Left lung (tissue), 10 donors: ENCODE results near the gene CEND1. TPM values are rescaled to one million over a fixed set of nuclear protein-coding genes. Genes with fewer than 3 reads are reported as not detected.

ENCODE experiments used
- ATAC-seq: fragments of 200-7000 bp; cut with Tn5 transposase; one replicate; pipeline ENCODE4 v1.9.1; 2020; ENCODE audit warnings: moderate library complexity
- DNase-seq, 4 donors: peaks; one replicate each; pipeline ENCODE4 v3.0.0-alpha.2; 2013 to 2020
- H3K27ac ChIP-seq, 2 donors: fragments of 200-600 bp; sonication (generic) in 1 of 2; one replicate each; pipeline versions ENCODE4 v1.5.0 to v1.8.0; 2020 to 2021
- H3K27me3 ChIP-seq, 2 donors: fragments of 200-600 bp; sonication (generic) in 1 of 2; one replicate each; pipeline versions ENCODE4 v1.5.0 to v1.8.0; 2020 to 2021
- H3K36me3 ChIP-seq, 2 donors: fragments of 200-600 bp; sonication (generic) in 1 of 2; one replicate each; pipeline versions ENCODE4 v1.5.0 to v1.8.0; 2020 to 2021
- H3K4me1 ChIP-seq, 2 donors: fragments of 200-600 bp; one replicate each; pipeline ENCODE4 v1.8.0; 2021
- H3K4me3 ChIP-seq, 2 donors: fragments of 200-600 bp; sonication (generic) in 1 of 2; one replicate each; pipeline versions ENCODE4 v1.5.0 to v1.8.0; 2020 to 2021; ENCODE audit warnings: mild to moderate bottlenecking in 1 of 2
- H3K9me3 ChIP-seq, 2 donors: fragments of 200-600 bp; sonication (generic) in 1 of 2; one replicate each; pipeline versions ENCODE4 v1.5.0 to v1.8.0; 2020 to 2021
- CTCF ChIP-seq, 2 donors: fragments of 200-600 bp; sonication (generic) in 1 of 2; IDR thresholded peaks; one replicate each; pipeline versions ENCODE4 v1.5.0 to v1.8.0; 2021; ENCODE audit warnings: antibody characterized with exemption in 2 of 2
- intact Hi-C, 2 donors: fragments of 100-400 bp; cut with DNase I; formaldehyde crosslinking; loops; one replicate each; pipeline versions ENCODE4 v1.11.2 to v1.14.2; 2022
- polyA plus RNA-seq, 6 donors: library from polyadenylated mRNA; unstranded; fragments of 120-200 nt; gene quantifications; one replicate each; pipeline ENCODE4 v1.2.1, GENCODE V29; 2013; ENCODE audit not compliant: insufficient read length in 6 of 6
- total RNA-seq, 2 donors: library from RNA; stranded (reverse); fragmentation: NEBNext Ultra II Directional; extraction: Animal tissue kit (Norgen Biotek cat#: 25700); gene quantifications; one replicate each; pipeline ENCODE4 v1.2.1, GENCODE V29; 2021
- donor health status: DM: no; HTN: yes; CAD: no.
- donor health status: DM: no; HTN: no; CAD: no.

Gene CEND1
- total and polyA plus RNA-seq, 8 donors, result 0.11 to 0.47 (median 0.36) TPM; not detected in 1

GRCh38 chr11:833849-834311 lies 44.0 kb upstream of the CEND1 start:
- H3K9me3 ChIP-seq, result no peaks in the 10 kb centered on the region
- H3K4me3 ChIP-seq, result peak overlapping the region; percentile 71 to 86
- TF ChIP-seq CTCF (IDR thresholded peaks at IDR 0.05), result no peak
- peaks cover 38 to 84% of the 10 kb centered on the region in 2 donors for H3K4me1 ChIP-seq
- peak overlapping the region; percentile 83 to 89 for H3K27ac ChIP-seq
- H3K36me3 ChIP-seq, result peaks cover 0 to 32% of the 10 kb centered on the region in 2 donors
- peaks cover 7 to 28% of the 10 kb centered on the region in 2 donors for H3K27me3 ChIP-seq
- no peak for ATAC-seq
- no peak for DNase-seq
- intact Hi-C loops, result no loop called here

- intact Hi-C loops, result no loop called here
- TF ChIP-seq CTCF (IDR thresholded peaks at IDR 0.05), result no peak
- Histone ChIP-seq H3K27me3 (peaks cover 7 to 34% of the 10 kb centered on the region in 2 donors), H3K36me3 (peaks cover 0 to 26% of the 10 kb centered on the region in 2 donors), H3K4me3 (peak overlapping the region; percentile 71 to 86), H3K27ac (peak overlapping the region; percentile 83 to 89), H3K9me3 (no peaks in the 10 kb centered on the region), H3K4me1 (peaks cover 43 to 90% of the 10 kb centered on the region in 2 donors)
- peak; percentile 1 for ATAC-seq
- peak in 1 of 4 donors; percentile 89 for DNase-seq
These were observed 43.4 kb upstream of the CEND1 start for GRCh38 chr11:833114-833791.

GRCh38 chr11:832529-833113 lies 42.7 kb upstream of the CEND1 start, which contains the start of gene CD151:
Gene CD151, plus strand, starts transcription at chr11:832952. Its CDS starts 3,118 bp downstream, at chr11:836070.
- Histone ChIP-seq H3K27ac (peak within 1 kb of the TSS; percentile 83 to 89), H3K4me3 (peak within 1 kb of the TSS; percentile 71 to 86), H3K4me1 (peaks cover 46 to 93% of the 10 kb centered on the region in 2 donors), H3K27me3 (peaks cover 7 to 36% of the 10 kb centered on the region in 2 donors), H3K9me3 (no peaks in the 10 kb centered on the region), H3K36me3 (peaks cover 0 to 19% of the 10 kb centered on the region in 2 donors)
- no peak for TF ChIP-seq CTCF (IDR thresholded peaks at IDR 0.05)
- intact Hi-C loops, result no loop called here
- ATAC-seq (peak; percentile 29), DNase-seq (peak in 1 of 4 donors; percentile 89)

- peak overlapping the region; percentile 63 to 83 for H3K27ac ChIP-seq
- H3K4me1 ChIP-seq, result peaks cover 51 to 93% of the 10 kb centered on the region in 2 donors
- peaks cover 0 to 14% of the 10 kb centered on the region in 2 donors for H3K36me3 ChIP-seq
- peaks cover 7 to 41% of the 10 kb centered on the region in 2 donors for H3K27me3 ChIP-seq
- DNase-seq (no peak), ATAC-seq (no peak)
- H3K4me3 ChIP-seq, result peak overlapping the region; percentile 39 to 86
- no peak for TF ChIP-seq CTCF (IDR thresholded peaks at IDR 0.05)
- no peaks in the 10 kb centered on the region for H3K9me3 ChIP-seq
- intact Hi-C loops, result no loop called here
These were observed 42.2 kb upstream of the CEND1 start for GRCh38 chr11:831961-832528.
